ENCODE data around the gene PAK3.

Gene PAK3

GRCh38 chrX:111133389-111133788 is 37.4 kb downstream of the PAK3 start:
- no peak for DNase-seq (ENCODE audit: low spot score)

GRCh38 chrX:111145878-111146277 is 49.9 kb downstream of the PAK3 start:
- DNase-seq (ENCODE audit: low spot score) = no peak

GRCh38 chrX:111151764-111152163 is 55.8 kb downstream of the PAK3 start:
- DNase-seq (ENCODE audit: low spot score) = no peak

GRCh38 chrX:111159232-111159631 is 63.2 kb downstream of the PAK3 start:
- DNase-seq (ENCODE audit: low spot score) = no peak

- DNase-seq (ENCODE audit: low spot score) = no peak
These were observed 68.7 kb downstream of the PAK3 start for GRCh38 chrX:111164728-111165127.

- no peak for DNase-seq (ENCODE audit: low spot score)
These were observed 69.9 kb downstream of the PAK3 start for GRCh38 chrX:111165902-111166301.

GRCh38 chrX:111167334-111167733 is 71.3 kb downstream of the PAK3 start:
- no peak for DNase-seq (ENCODE audit: low spot score)

GRCh38 chrX:111168314-111168713 is 72.3 kb downstream of the PAK3 start:
- no peak for DNase-seq (ENCODE audit: low spot score)

- no peak for DNase-seq (ENCODE audit: low spot score)
These were observed 73.2 kb downstream of the PAK3 start for GRCh38 chrX:111169141-111169540.

- no peak for DNase-seq (ENCODE audit: low spot score)
These were observed 74.0 kb downstream of the PAK3 start for GRCh38 chrX:111170017-111170416.

- no peak for DNase-seq (ENCODE audit: low spot score)
These were observed 84.8 kb downstream of the PAK3 start for GRCh38 chrX:111180750-111181240.

GRCh38 chrX:111181951-111182350 is 86.0 kb downstream of the PAK3 start:
- DNase-seq (ENCODE audit: low spot score) = peak; percentile 53

GRCh38 chrX:111182997-111183396 is 87.0 kb downstream of the PAK3 start:
- DNase-seq (ENCODE audit: low spot score) = no peak

GRCh38 chrX:111191598-111191997 is 95.6 kb downstream of the PAK3 start:
- DNase-seq (ENCODE audit: low spot score) = no peak

GRCh38 chrX:111199505-111199904 is 103.5 kb downstream of the PAK3 start:
- DNase-seq (ENCODE audit: low spot score) = no peak

GRCh38 chrX:111200327-111200726 is 104.3 kb downstream of the PAK3 start:
- no peak for DNase-seq (ENCODE audit: low spot score)

- no peak for DNase-seq (ENCODE audit: low spot score)
These were observed 111.9 kb downstream of the PAK3 start for GRCh38 chrX:111207851-111208250.

- no peak for DNase-seq (ENCODE audit: low spot score)
These were observed 120.4 kb downstream of the PAK3 start for GRCh38 chrX:111216293-111216801.

- DNase-seq (ENCODE audit: low spot score) = no peak
These were observed 148.3 kb downstream of the PAK3 start for GRCh38 chrX:111244235-111244750.

GRCh38 chrX:111254896-111255693 is 159.1 kb downstream of the PAK3 start:
- DNase-seq (ENCODE audit: low spot score) = no peak

GRCh38 chrX:111257733-111258132 is 161.7 kb downstream of the PAK3 start:
- no peak for DNase-seq (ENCODE audit: low spot score)

GRCh38 chrX:111259559-111259958 is 163.6 kb downstream of the PAK3 start:
- no peak for DNase-seq (ENCODE audit: low spot score)

- DNase-seq (ENCODE audit: low spot score) = no peak
These were observed 164.5 kb downstream of the PAK3 start for GRCh38 chrX:111260451-111260850.

GRCh38 chrX:111262086-111262485 is 166.1 kb downstream of the PAK3 start:
- DNase-seq (ENCODE audit: low spot score) = no peak
